GM18517 (cell line): ENCODE measurements around the gene FNDC3B.
A peak's percentile ranks its signal among the peaks of the same experiment; 100 is the strongest.

Source experiments
- ATAC-seq: cut with Tn5 transposase; IDR thresholded peaks from one replicate; pipeline ENCODE4 v1.9.1; 2021; ENCODE audit warnings: mild to moderate bottlenecking, moderate library complexity; ENCODE audit not compliant: unreplicated experiment

FNDC3B gene

GRCh38 chr3:172051957-172052354 is 12.6 kb downstream of the FNDC3B start:
- ATAC-seq: no peak

GRCh38 chr3:172052405-172052804 is 13.0 kb downstream of the FNDC3B start:
- no peak for ATAC-seq

GRCh38 chr3:172054115-172054764 is 14.9 kb downstream of the FNDC3B start:
- no peak for ATAC-seq

GRCh38 chr3:172056416-172056815 is 17.0 kb downstream of the FNDC3B start:
- ATAC-seq: no peak

GRCh38 chr3:172057059-172057458 is 17.7 kb downstream of the FNDC3B start:
- ATAC-seq: no peak

- ATAC-seq: no peak
These were observed 18.4 kb downstream of the FNDC3B start for GRCh38 chr3:172057624-172058327.

GRCh38 chr3:172059532-172059931 is 20.2 kb downstream of the FNDC3B start:
- no peak for ATAC-seq

GRCh38 chr3:172060234-172060633 is 20.9 kb downstream of the FNDC3B start:
- no peak for ATAC-seq

GRCh38 chr3:172061724-172062184 is 22.4 kb downstream of the FNDC3B start:
- peak; percentile 93 for ATAC-seq

GRCh38 chr3:172062761-172063160 is 23.4 kb downstream of the FNDC3B start:
- ATAC-seq: no peak

GRCh38 chr3:172063456-172064432 is 24.4 kb downstream of the FNDC3B start:
- ATAC-seq: no peak

GRCh38 chr3:172065527-172065926 is 26.1 kb downstream of the FNDC3B start:
- ATAC-seq: no peak

- no peak for ATAC-seq
These were observed 26.8 kb downstream of the FNDC3B start for GRCh38 chr3:172065967-172066762.

- ATAC-seq: no peak
These were observed 27.8 kb downstream of the FNDC3B start for GRCh38 chr3:172066880-172067796.

- ATAC-seq: no peak
These were observed 28.6 kb downstream of the FNDC3B start for GRCh38 chr3:172067837-172068440.

GRCh38 chr3:172068977-172069376 is 29.6 kb downstream of the FNDC3B start:
- no peak for ATAC-seq

GRCh38 chr3:172069478-172069877 is 30.1 kb downstream of the FNDC3B start:
- no peak for ATAC-seq

- ATAC-seq: no peak
These were observed 30.9 kb downstream of the FNDC3B start for GRCh38 chr3:172070269-172070668.

GRCh38 chr3:172070802-172071201 is 31.4 kb downstream of the FNDC3B start:
- ATAC-seq: no peak
